GM18517 (cell line): ENCODE data around the gene GRK5.

ENCODE experiments used
- ATAC-seq: cut with Tn5 transposase; IDR thresholded peaks from one replicate; pipeline ENCODE4 v1.9.1; 2021; ENCODE audit warnings: mild to moderate bottlenecking, moderate library complexity; ENCODE audit not compliant: unreplicated experiment

The GRK5 gene

DNA sequence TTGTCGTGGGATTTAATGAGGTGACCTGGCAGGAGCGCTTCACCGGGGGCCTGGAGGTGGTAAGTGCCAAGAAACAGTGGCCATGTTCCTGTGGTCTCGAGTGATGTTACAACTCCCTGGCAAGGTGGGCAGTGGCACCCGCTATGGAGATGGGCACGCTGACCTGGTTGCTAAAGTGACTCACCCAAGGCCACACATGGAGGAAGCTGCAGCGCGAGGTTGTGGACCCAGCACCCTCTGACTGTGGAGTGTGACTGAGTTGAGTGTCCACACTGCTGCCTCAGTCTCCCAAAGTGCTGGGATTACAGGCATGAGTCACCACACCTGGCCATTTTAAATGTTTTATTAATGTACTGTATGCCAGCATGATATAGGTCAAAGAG, 261.9 kb downstream of the GRK5 start:
- no peak for ATAC-seq

DNA sequence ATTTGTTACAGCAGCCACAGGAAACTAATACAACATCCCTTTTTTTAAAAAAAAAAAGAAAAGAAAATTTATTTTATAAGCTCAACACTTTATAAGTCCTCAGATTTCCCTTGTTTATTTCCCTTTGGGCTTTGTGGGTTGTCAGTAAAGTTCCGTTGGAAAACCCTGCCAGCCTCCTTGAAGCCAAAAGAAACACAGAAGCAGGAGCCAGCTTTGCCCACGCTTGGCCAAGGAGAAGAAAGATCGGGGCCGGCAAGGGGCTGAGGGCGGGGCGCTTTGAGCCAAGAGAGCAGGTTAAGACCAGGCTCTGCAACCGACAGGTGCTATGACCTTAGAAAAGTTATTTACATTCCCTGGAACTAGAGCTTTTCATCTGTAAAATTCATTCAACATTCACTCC, 262.5 kb downstream of the GRK5 start:
- ATAC-seq = no peak

DNA sequence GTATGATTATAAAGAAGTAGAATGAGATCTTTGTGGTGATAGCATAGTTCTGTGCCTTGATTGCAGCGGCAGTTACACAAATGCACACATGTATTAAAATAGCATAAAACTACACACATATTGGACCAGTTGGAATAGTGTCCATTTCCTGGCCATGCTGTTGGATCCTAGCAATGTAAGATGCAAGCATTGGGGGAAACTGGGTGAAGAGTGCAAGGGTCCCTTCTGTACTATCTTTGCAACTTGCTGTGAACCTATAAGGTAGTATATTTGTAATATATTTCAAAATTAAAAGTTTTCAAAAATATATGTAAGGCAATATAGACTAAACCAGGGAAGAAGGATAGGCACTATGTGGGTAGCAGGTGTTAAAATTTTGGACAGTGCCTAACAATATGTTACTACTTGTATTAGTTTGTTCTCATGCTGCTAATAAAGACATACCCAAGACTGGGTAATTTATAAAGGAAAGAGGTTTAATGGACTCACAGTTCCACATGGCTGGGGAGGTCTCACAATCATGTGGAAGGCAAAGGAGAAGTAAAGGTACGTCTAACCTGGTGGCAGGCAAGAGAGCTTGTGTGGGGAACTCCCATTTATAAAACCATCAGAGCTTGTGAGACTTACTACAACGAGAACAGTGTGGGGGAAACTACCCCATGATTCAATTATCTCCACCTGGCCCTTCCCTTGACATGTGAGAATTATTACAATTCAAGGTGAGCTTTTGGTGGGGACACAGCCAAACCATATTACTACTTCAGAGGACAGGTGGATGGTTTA, 263.7 kb downstream of the GRK5 start:
- no peak for ATAC-seq

DNA sequence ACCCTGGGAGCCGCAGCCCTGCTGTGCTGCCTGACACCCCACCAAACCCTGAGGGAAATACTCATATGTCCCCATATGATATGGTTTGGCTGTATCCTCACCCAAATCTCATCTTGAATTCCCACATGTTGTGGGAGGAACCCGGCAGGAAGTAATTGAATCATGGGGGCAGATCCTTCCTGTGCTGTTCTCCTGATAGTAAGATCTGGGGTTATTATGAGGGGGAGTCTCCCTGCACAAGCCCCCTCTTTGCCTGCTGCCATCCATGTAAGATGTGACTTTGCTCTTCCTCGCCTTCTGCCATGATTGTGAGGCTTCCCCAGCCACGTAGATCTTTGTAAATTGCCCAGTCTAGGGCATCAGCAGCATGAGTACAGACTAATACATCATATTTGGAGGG, 266.4 kb downstream of the GRK5 start:
- no peak for ATAC-seq

DNA sequence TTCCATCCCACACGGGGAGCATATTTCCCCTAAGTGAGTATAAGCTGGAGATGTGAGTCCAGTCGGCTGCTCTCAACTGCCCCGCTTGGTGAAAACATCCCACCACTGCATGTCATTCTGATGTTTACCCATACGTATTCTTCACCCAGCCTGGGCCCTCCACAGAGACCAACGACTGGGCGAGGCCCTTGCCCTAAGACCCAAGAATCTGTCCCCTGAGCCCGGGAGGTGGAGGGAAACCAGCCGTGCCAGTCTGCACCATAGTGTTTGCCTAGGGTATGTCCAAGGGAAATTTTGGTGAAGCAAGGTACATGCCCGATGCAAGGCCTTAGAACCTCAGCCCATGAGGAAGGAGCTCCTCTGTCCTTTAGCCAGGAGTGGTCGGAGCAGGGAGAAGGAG, 267.2 kb downstream of the GRK5 start:
- no peak for ATAC-seq

DNA sequence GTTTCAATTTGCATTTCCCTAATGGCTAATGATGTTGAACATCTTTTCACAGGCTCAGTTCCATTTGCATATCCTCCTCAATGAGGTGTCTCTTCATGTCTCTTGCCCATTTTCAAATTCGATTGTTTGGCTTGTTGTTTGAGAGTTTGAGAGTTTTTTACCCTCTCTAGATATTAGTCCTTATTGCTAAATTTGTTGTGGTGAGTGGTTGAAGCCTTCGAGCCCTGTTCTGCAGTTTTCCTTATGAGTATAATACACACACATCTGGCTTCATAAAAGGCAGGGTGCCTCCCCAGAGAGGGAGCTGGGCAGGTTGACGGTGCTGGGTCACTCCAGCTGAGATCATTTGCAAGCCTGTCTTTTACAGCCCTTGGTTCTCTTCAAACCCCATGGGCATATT, 270.1 kb downstream of the GRK5 start:
- ATAC-seq = peak; percentile 58

DNA sequence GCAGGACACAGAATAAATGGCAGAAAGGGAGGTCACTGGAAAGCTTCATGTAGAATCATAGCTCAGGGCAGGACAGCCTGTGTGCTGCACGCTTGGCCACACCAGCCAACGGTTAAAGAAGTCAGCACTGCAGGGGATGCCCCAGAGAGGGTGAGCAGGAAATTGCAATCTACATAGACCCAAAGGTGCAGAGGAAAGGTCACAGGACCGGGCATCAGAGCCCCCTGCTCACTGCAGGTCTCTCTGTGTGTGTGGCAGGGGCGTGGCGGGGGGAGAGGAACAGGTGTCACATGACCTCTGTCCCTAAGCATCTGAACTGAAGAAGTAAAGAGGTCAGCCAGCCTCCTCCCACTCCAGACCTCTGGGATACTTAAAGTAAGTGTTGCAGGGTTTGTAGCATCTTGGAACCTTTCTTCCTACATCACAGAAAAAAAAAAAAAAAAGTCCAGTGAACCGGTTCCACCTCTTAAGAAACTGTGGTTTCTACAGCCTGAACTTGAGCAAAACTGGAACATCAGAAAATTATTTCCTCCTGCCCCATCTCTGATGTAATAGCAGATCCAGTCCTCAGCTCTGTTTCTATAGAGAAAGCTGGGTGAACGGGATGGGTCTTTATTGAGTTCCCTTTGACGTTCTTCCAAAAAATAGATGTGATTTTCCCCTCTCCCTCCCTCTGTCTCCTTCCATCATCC, 270.9 kb downstream of the GRK5 start:
- ATAC-seq = peak; percentile 84

DNA sequence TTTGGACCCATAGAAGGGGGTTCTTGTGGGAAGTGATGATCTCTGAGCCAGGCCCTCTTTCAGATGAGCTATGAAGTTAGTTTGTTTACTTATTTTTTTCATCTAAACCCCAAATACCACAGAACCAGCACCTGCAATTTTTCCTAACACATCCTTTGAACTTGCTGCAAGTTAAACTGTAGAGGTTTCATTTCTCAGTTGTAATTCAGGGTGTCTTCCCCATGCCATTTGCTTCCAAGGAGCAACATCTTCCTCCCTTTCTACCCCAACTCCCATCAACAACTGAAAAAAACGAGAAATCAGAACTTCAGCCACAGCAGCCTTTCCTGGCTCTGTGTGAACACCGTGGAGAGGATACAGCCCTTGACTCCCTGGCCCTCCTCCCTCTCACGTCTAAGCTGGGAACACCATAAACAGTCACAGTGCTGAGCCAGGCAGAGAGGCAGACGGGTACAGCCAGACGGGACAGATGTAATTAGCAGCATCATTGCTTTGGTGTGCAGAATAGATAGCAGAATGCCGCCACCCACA, 271.5 kb downstream of the GRK5 start:
- no peak for ATAC-seq

DNA sequence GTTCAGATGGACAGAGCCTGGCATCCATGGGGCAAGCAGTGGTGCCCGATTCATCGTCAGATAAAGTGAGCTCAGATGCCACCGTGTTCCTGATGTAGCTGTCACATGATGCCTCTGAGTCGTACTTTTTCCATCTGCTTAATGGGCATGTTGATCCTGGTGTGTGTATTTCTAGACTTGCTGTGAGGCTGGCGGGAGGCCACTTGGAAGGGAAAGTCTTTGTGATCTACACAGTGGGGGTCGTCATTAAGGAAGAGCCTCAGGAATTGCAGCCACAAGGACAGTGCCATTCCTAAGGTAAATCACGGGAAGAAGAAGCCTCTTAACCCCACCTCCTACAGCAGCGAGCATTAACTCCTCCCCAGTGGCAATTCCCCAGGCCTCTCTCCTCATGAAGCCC, 272.2 kb downstream of the GRK5 start:
- ATAC-seq = no peak

DNA sequence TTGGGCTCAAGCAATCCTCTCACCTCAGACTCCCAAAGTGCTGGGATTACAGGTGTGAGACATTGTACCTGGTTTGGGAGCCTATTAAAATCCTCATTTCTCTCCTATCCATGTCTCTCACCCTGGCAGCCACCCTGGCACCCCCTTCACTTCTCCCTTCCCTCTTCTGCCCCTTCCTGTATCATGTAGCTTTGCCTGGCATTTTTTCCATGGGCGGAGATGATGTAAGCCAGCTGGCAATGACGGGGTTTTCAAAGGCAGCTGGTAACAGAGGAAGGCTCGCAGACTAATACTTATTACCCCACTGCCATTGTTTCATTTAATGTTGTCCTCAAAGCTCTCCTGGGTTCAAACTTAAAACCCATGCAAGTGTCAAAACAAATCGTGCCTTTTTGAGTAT, 273.3 kb downstream of the GRK5 start:
- ATAC-seq = no peak

DNA sequence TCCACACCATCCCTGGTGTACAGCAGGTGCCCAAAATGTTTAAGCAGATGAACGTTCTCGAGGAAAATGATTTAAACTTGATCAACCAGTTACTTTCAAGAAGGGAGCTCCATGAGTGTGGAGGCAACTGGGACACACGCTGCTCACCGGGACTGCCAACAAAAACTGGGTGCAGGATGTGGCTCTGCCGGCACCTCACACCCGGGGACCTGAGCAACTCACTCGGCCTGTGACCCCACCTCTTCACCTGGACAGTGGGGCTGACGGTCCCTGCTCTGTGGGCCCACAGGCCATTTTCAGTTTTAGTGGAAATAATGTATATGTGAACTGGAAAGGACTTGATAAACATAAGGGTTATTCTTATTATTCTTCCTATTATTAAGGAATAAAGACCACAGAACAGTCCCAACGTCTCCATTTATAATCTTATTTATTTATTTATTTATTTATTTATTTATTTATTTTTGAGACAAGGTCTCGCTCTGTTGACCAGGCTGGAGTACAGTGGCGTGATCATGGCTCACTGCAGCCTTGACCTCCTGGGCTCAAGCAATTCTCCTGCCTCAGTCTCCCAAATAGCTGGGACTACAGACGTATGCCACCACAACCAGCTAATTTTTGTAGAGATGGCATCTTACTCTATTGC, 274.5 kb downstream of the GRK5 start:
- ATAC-seq = no peak

DNA sequence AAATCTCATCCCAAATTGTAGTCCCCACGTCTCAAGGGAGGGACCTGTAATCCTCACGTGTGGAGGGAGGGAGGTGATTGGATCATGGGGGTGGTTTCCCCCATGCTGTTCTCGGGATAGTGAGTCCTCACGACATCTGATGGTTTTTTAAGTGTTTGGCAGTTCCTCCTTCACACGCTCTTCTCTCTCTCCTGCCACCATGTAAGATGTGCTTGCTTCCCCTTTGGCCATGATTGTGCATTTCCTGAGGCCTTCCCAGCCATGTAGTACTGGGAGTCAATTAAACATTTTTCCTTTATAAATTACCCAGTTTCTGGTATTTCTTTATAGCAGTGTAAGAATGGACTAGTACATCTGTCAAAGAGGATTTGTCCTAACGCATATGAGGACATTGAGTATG, 275.6 kb downstream of the GRK5 start:
- ATAC-seq = no peak

DNA sequence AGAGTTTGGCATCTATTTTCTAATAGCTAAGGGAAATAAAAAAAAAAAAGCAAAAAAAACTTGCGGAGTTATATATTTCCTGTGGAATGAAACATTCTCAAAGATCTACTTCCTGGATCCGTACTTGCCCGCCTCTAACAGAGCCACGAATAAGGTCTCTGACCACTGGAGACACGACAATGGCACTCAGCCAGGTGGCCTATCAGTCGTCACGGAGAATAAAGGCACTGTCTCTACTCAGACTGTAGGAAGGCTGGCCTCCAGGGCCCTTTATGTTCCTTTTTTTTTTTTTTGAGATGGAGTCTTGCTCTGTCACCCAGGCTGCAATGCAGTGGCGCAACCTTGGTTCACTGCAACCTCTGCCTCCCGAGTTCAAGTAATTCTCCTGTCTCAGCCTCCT, 276.5 kb downstream of the GRK5 start:
- no peak for ATAC-seq

DNA sequence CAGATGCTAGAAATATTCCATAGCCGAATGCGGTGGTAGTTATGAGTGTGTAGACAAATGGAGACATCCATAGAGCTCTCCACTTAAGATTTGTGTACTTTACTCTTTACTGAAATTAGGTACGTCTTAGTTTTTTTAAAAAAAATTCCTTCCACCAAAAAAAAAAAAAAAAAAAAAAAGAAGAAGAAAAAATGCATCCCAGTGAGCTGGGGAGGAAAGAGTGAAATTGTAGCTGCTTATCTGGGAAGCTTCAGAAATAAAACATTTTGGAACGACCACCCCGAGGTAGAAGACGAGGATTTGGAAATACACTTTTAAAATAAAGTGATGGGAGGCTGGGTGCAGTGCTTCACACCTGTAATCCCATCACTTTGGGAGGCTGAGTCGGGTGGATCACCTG, 281.3 kb downstream of the GRK5 start:
- ATAC-seq = no peak

DNA sequence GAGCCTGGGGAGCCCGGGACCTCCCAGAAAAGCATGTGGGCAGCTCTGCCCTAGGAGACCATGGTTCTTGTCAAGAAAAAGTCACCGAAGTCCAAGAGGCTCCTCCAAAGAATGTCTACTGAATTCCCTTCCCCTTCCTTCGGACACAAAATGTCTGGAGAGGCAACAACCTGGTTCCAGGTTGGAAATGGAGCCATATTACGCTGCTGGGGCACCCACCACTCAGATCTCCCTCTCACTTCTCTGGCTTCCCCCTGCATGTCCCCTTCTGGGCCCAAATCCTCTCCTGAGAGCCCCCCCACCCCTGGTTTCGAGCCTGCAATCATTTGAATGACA, 282.6 kb downstream of the GRK5 start:
- no peak for ATAC-seq

DNA sequence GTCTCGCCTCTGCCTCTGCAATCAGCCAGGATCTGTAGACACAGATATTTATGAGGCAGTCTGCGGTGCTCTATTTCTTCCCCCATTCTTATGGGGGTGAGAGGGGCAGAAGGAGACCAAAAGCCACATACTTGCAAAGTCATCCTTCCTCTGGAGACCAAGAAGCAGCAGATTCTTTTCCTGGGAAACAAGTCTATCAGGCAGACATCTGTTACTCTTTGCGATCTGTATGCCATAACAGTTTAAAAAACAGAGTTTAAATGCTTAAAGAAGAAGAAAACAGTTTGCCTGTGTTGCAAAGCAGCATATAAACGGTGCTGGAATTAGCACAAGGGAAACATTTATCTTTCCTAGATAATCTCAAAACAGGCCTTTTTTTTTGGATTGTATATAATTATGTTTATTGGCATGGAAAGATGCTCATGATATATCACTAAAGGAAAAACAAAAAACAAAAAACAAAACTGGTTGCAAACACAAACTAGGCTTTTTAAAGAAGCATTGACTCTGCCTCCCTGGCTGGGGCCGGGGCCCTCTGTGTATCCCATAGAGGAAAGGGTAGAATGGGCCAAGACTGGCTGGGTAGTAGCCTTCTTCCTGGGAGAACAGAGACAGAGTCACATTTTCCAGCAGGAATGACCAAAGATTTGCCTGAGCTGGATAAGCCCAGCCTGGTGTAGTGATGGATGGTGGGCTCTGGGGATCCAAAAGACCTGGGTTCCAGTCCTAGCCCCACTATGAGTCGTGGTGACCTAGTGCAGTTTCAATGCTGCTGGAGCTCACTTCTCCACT, 284.8 kb downstream of the GRK5 start:
- ATAC-seq = no peak

DNA sequence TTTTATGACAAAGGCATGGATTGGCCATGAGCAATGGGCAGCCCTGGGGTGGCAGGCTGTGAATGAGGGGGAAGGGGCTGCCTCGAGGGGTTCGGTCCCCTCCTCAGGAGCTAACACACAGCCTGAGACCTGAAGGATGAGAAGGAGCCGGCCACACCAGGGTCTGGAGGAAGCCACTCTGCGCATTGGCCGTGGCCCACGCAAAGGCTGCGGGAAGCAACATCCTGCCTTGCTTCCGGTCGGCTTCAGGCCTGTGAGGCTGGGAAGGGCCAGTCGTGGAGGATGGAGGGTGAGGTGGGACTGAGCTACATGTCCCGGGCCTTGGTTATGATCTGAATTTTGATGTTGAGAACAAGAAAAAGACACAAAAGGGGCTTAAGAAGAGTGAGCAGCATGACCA, 285.8 kb downstream of the GRK5 start:
- ATAC-seq = no peak

DNA sequence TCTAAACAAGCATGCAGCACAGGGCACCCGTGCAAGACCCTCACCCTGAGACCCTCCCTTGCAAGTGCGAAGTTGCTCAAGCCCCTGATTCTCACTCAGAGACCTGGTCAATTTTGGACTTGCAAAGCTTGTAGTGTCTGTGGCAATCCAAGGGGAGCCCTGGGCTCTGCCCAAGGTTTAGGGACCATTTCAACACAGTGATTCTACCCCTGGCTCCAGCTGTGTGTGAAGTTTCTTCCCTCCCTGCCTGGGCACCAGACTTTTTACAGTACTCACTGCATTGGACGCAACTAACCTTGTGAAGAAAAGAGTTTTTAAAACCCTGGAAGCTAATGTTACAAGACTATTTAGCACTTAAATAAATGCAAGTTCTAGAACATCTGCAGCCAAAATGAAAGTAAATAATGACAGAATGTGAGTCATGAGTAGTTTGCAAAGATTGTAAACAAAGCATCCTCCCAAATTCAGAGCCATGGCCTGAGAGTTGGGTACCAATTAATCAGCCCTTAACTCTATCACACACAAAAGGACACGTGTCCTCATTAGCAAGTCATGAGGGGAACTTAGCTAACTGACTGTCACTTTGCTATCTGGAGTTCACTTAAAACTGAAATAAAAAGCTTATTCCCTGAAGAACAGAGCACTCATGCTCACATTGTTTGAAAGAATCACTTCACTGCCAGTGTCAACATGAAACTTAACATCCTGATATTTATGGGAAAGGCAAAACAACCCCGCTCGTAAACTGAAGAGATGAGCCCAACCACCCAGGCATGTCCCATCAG, 287.1 kb downstream of the GRK5 start:
- ATAC-seq = no peak

DNA sequence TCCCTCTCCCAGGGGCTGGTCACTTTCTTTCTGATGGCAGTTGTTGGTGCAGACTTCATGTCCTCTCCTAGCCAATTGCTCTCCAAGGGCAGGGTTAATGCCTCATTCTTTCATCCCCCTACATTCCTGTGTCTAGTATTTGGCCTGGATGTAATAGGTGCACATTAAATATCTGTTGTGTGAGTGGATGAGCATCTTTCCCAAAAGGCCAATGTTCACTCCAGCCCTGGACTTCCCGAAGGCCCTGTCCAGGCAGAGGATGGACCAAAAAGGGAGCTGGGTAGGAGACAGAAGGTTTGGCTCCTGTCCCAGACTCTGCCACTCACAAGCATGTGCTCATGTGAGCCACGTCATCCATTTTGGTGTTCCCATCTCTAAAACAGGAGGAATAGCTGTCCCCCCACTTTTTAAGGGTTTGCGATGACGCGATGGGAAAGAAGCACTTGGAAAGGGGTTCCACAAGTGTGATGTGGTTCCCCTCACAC, 287.7 kb downstream of the GRK5 start:
- no peak for ATAC-seq

DNA sequence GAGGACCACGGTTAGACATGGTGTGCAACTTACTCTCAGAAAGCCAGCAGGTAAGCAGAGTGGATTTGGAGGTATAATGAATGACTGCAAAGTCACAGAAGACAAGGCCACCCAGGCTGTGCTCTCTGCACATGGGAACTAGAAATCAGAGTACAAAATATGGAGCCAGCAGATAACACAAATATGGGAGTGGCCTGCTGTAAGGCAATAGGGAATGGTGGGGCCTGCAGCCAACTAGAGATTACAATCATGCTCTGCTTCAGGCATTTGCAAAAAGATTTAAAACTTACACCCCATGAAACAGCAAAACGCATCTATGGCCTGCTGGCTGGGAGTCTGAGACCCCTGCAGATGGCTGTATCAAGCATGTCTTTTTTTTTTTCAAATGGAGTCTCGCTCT, 288.2 kb downstream of the GRK5 start:
- ATAC-seq = no peak
